HepG2 (cell line): Measurements from ENCODE around the gene DGUOK. TPM values are rescaled to one million over a fixed set of nuclear protein-coding genes. Genes with fewer than 3 reads are reported as not detected.

Experiments
- BCL6 ChIP-seq: IDR thresholded peaks from 2 replicates; pipeline ENCODE4 v1.6.1; 2016; ENCODE audit warnings: missing genetic modification reagents, missing compliant biosample characterization
- EEA1 ChIP-seq: sonication (generic); formaldehyde crosslinking; IDR thresholded peaks from 2 replicates; pipeline ENCODE4 v1.5.1; 2020; ENCODE audit warnings: mild to moderate bottlenecking, missing genetic modification reagents, borderline replicate concordance
- ZSCAN20 ChIP-seq: sonication (generic); formaldehyde crosslinking; IDR thresholded peaks from 2 replicates; pipeline ENCODE4 v1.4.0; 2020; ENCODE audit warnings: missing genetic modification reagents, mild to moderate bottlenecking, borderline replicate concordance
- polyA plus RNA-seq, 8 experiments: library from polyadenylated mRNA; depleted of rRNA in 3 of 8; stranded (reverse) in 7 of 8; unstranded in 1 of 8; fragments of >200 nt; fragmentation: Illumina TruSeq in 4 of 8; extraction: Trizol in 4 of 8; gene quantifications; 2 replicates each; pipeline versions ENCODE4 v1.2.1 to v1.2.3, GENCODE V29; 2011 to 2016; ENCODE audit warnings: low read depth in 4 of 8, missing spikeins in 1 of 8, mixed read lengths in 1 of 8; ENCODE audit not compliant: insufficient read depth in 1 of 8
- total RNA-seq, 5 experiments: library from RNA; depleted of rRNA; stranded (reverse); fragments of >200 nt; fragmentation: Illumina TruSeq; extraction: Trizol; gene quantifications; 2 replicates each; pipeline ENCODE4 v1.2.3, GENCODE V29; 2016; ENCODE audit warnings: low read depth in 1 of 5
- TF ChIP-seq, protein P1 (sequence below), 2 experiments: sonication (generic) in 1 of 2; formaldehyde crosslinking in 1 of 2; IDR thresholded peaks; 2 replicates each; pipeline versions ENCODE4 v1.4.0 to v1.6.1; 2016 to 2020; ENCODE audit warnings: borderline replicate concordance in 1 of 2, low read depth in 1 of 2, mild to moderate bottlenecking in 1 of 2, missing genetic modification reagents in 1 of 2
- TF ChIP-seq, protein P2 (sequence below): sonication (generic); formaldehyde crosslinking; IDR thresholded peaks from 2 replicates; pipeline ENCODE4 v1.5.1; 2020; ENCODE audit warnings: mild to moderate bottlenecking, missing genetic modification reagents, borderline replicate concordance
- TF ChIP-seq, protein P3 (sequence below): sonication (generic); formaldehyde crosslinking; IDR thresholded peaks from 2 replicates; pipeline ENCODE4 v1.8.0; 2022; ENCODE audit warnings: mild to moderate bottlenecking, missing genetic modification reagents

Gene DGUOK
- total and polyA plus RNA-seq, 2 of the 13 experiments (the other 11 are each of a cell fraction or from before 2014, with no cell fraction given) = 105 to 137 TPM

DNA sequence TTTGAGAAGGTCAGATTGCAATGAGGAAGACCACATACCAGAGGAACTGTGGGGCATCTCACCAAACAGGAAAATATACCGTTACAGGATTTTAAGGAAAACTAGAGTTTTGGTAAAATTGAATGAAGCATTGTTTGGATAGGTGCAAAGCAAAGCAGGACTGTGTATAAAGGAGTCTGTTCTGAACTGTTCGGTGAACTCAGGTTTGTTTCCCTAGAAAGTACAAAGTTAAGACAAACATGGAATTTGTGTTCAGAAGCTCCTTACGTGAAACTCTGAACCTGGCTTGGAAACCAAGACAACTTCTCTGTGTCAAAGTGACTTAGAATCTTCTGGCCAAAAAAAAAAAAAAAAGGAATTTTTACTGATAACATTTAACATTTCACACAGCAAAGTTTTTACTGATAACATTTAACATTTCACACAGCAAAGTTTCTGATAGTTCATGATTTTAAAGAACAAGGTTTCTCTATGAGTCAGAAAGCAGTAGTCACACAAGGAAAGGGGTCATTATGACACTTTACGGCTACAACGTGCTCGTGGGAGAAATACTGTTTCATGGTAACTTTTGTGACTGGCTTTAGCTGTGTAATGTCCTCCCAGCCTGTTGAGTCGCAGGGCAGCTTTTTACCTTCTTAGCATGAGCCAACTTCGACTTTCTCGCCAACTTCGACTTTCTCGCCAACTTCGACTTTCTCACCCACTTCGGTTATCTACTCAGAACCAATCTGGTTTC, 36.9 kb downstream of the DGUOK start (continued):
- TF ChIP-seq, protein P1, sequence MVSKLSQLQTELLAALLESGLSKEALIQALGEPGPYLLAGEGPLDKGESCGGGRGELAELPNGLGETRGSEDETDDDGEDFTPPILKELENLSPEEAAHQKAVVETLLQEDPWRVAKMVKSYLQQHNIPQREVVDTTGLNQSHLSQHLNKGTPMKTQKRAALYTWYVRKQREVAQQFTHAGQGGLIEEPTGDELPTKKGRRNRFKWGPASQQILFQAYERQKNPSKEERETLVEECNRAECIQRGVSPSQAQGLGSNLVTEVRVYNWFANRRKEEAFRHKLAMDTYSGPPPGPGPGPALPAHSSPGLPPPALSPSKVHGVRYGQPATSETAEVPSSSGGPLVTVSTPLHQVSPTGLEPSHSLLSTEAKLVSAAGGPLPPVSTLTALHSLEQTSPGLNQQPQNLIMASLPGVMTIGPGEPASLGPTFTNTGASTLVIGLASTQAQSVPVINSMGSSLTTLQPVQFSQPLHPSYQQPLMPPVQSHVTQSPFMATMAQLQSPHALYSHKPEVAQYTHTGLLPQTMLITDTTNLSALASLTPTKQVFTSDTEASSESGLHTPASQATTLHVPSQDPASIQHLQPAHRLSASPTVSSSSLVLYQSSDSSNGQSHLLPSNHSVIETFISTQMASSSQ (IDR thresholded peaks at IDR 0.05; ENCODE audit: low read depth) = peak; percentile 11; the same call in 1 of the 2 replicates
- TF ChIP-seq, protein P1 (CRISPR knock-in tag; IDR thresholded peaks at IDR 0.05; ENCODE audit: borderline replicate concordance) = no peak
- TF ChIP-seq, protein P2, sequence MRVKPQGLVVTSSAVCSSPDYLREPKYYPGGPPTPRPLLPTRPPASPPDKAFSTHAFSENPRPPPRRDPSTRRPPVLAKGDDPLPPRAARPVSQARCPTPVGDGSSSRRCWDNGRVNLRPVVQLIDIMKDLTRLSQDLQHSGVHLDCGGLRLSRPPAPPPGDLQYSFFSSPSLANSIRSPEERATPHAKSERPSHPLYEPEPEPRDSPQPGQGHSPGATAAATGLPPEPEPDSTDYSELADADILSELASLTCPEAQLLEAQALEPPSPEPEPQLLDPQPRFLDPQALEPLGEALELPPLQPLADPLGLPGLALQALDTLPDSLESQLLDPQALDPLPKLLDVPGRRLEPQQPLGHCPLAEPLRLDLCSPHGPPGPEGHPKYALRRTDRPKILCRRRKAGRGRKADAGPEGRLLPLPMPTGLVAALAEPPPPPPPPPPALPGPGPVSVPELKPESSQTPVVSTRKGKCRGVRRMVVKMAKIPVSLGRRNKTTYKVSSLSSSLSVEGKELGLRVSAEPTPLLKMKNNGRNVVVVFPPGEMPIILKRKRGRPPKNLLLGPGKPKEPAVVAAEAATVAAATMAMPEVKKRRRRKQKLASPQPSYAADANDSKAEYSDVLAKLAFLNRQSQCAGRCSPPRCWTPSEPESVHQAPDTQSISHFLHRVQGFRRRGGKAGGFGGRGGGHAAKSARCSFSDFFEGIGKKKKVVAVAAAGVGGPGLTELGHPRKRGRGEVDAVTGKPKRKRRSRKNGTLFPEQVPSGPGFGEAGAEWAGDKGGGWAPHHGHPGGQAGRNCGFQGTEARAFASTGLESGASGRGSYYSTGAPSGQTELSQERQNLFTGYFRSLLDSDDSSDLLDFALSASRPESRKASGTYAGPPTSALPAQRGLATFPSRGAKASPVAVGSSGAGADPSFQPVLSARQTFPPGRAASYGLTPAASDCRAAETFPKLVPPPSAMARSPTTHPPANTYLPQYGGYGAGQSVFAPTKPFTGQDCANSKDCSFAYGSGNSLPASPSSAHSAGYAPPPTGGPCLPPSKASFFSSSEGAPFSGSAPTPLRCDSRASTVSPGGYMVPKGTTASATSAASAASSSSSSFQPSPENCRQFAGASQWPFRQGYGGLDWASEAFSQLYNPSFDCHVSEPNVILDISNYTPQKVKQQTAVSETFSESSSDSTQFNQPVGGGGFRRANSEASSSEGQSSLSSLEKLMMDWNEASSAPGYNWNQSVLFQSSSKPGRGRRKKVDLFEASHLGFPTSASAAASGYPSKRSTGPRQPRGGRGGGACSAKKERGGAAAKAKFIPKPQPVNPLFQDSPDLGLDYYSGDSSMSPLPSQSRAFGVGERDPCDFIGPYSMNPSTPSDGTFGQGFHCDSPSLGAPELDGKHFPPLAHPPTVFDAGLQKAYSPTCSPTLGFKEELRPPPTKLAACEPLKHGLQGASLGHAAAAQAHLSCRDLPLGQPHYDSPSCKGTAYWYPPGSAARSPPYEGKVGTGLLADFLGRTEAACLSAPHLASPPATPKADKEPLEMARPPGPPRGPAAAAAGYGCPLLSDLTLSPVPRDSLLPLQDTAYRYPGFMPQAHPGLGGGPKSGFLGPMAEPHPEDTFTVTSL (CRISPR knock-in tag) = peak; percentile 25; the same call in 1 of the 2 replicates
- TF ChIP-seq BCL6 (peak; percentile 88), ZSCAN20 (CRISPR knock-in tag) (no peak), EEA1 (CRISPR knock-in tag) (no peak)
- TF ChIP-seq, protein P3, sequence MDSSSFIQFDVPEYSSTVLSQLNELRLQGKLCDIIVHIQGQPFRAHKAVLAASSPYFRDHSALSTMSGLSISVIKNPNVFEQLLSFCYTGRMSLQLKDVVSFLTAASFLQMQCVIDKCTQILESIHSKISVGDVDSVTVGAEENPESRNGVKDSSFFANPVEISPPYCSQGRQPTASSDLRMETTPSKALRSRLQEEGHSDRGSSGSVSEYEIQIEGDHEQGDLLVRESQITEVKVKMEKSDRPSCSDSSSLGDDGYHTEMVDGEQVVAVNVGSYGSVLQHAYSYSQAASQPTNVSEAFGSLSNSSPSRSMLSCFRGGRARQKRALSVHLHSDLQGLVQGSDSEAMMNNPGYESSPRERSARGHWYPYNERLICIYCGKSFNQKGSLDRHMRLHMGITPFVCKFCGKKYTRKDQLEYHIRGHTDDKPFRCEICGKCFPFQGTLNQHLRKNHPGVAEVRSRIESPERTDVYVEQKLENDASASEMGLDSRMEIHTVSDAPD = 0 out of 2 replicates have a peak, but pooled peaks have one; percentile 26
